ENCODE data around the gene BIN2.

DNA sequence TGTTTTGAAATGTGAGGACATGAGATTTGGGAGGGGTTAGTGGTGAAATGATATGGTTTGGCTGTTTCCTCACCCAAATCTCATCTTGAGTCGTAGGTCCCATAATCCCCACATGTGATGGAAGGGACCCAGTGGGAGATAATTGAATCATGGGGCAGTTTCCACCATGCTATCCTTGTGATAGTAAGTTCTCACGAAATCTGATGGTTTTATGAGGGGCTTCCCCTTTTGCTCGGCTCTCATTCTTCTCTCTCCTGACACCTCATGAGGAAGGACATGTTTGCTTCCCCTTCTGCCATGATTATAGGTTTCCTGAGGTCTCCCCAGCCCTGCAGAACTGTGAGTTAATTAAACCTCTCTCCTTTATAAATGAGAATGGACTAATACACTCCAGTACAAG, 49.2 kb upstream of the BIN2 start:
- TF ChIP-seq, protein P1, sequence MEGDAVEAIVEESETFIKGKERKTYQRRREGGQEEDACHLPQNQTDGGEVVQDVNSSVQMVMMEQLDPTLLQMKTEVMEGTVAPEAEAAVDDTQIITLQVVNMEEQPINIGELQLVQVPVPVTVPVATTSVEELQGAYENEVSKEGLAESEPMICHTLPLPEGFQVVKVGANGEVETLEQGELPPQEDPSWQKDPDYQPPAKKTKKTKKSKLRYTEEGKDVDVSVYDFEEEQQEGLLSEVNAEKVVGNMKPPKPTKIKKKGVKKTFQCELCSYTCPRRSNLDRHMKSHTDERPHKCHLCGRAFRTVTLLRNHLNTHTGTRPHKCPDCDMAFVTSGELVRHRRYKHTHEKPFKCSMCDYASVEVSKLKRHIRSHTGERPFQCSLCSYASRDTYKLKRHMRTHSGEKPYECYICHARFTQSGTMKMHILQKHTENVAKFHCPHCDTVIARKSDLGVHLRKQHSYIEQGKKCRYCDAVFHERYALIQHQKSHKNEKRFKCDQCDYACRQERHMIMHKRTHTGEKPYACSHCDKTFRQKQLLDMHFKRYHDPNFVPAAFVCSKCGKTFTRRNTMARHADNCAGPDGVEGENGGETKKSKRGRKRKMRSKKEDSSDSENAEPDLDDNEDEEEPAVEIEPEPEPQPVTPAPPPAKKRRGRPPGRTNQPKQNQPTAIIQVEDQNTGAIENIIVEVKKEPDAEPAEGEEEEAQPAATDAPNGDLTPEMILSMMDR (IDR thresholded peaks at IDR 0.05): no peak
- TF ChIP-seq POLR2A (IDR thresholded peaks at IDR 0.05): no peak
